Dermis blood vessel endothelial cell (primary cell): ENCODE data around the gene MCEMP1. TPM values are rescaled to one million over a fixed set of nuclear protein-coding genes. Genes with fewer than 3 reads are reported as not detected.

Experiments used
- DNase-seq: peaks from one replicate; pipeline ENCODE4 v3.0.0; 2010
- total RNA-seq: library from RNA; depleted of rRNA; stranded (reverse); fragments of >200 nt; gene quantifications from 2 replicates; pipeline ENCODE4 v1.2.3, GENCODE V29; 2014

MCEMP1 gene
- total RNA-seq, 1 donor from 2014 or later, result not detected

DNA sequence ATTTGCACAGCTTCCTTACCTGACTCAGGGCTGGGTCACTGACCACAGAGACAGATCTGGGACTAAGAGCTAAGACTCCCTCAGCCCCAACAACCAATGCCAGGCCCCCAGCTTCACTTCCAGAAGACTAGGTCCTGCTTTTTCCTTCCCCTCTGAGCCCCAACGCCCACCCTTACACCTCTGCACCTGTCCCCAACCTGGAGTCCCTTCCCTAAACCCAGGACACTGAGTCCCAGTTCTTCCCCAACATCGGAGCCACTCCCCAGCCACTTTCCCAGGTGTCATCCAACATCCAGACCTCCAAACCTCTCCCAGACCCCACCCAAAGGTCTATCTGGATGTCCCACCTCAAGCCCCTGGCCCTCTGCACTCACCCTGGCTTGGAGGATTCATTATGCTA lies 22.1 kb downstream of the MCEMP1 start:
- no peak for DNase-seq

DNA sequence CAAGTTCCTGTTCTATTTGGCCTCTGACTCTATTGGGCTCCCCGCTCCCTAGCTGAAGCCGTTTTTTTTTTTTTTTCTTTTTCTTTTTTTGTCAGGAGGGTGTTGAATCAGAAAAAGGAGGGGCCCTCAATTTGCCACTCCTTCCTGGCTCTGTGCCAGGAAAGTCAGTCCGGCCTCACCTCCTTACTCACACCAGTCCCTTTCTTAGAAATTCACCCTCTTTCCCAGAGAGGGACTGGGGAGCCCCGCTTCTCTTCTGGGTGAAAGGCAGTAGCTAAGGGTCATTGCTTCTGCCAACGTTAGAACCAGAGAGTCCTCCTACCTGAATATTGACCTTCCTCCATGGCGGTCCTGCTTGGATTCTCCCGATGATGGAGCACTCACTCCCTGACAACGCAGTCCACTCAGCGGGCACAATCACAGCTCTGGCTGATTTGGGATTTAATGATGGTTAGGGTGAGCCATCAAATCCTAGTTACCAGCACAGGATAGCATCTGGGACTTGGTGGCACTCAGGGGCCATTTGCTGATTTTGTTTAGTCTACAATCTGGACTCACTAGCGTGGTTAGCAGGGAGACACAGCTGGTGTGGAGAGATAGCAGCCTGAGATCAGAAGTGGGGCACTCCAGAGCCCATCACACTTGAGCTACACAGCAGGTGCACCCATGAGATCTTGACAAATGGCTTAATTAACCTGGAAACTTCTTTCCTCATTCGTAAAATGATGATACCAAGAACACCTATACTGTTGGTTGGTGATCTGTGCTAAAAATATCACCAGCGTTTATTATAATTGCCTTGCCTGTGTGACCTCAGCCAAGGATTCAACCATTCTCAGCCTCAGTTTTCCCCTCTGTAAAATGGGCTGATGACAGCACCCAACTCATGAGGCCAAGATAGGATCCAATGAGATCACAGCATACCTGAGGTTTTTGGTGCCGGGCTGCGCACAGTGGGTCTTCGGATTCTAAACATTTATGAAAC lies 22.8 kb downstream of the MCEMP1 start:
- DNase-seq, result no peak

DNA sequence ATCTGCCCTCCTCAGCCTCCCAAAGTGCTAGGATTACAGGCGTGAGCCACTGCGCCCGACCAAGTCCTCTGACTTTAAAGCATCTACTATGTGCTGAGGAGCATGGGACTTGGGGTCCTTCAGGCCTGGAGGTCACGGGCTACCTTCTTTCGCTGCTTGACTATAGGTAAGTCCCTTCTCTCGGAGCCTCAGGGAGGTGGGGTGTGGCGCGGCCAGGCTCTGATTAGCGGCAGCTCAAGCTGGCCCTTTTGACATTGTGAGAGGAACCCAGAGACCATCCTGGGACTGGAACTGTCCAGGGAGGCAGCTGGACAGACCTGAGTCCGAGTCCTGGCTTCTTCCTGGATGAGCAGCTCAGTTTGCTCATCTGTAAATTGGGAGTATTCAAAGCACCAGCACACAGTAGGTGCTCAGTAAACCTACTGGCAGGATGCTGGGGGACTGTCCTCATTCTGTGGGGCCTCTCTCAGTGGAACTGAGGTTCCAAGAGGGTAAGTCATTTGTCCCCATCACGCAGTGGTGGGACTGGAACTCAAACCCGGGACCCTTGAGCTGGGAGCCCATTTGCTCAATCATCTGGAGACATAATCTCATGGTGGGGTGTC lies 24.3 kb downstream of the MCEMP1 start:
- DNase-seq, result no peak

DNA sequence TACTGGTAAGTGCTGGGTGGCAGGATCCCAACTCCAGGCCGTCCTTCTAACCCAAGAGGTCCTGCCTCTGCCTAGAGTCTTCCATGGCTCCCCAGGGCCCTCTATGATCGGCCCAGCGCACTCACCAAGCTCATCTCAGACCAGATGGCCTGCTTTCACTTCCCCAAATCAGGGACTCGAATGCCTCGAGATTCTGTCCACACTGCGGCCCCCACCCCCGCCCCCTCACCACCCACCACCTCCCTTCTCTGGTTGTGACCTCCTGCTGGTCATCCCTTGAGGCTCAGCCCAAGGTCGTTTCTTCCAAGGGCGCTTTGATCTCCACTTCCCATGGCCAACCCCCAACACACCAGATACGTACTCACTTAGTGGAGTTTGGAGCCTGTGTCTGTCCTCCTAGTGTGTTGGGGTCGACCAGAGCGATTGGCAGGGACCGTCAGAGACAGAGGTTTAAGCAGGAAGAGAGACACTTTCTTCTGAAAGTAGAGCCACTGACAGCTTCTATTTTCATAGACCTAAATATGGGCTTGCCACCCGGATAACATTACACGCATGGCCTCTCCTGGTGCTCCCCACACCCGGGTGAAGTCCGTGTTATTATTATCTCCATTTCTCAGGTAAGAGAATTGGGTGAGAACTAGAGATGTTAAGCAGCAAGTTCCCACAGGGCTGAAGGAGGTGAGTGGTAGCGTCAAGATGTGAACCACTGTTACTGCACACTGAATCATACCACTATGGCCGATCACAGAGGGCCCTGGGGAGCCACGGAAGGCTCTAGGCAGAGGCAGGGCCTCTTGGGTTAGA lies 25.0 kb downstream of the MCEMP1 start, which contains the start of gene FCER2:
TSS of gene FCER2 (minus strand) at position 478 of the 804 bp plus-strand sequence. CDS start 2,371 bp downstream, outside the sequence.
- DNase-seq, result no peak

- DNase-seq, result no peak
Measured at GRCh38 chr19:7703332-7703731, 26.4 kb downstream of the MCEMP1 start.

- no peak for DNase-seq
Measured at GRCh38 chr19:7704280-7705060, 27.6 kb downstream of the MCEMP1 start.

DNA sequence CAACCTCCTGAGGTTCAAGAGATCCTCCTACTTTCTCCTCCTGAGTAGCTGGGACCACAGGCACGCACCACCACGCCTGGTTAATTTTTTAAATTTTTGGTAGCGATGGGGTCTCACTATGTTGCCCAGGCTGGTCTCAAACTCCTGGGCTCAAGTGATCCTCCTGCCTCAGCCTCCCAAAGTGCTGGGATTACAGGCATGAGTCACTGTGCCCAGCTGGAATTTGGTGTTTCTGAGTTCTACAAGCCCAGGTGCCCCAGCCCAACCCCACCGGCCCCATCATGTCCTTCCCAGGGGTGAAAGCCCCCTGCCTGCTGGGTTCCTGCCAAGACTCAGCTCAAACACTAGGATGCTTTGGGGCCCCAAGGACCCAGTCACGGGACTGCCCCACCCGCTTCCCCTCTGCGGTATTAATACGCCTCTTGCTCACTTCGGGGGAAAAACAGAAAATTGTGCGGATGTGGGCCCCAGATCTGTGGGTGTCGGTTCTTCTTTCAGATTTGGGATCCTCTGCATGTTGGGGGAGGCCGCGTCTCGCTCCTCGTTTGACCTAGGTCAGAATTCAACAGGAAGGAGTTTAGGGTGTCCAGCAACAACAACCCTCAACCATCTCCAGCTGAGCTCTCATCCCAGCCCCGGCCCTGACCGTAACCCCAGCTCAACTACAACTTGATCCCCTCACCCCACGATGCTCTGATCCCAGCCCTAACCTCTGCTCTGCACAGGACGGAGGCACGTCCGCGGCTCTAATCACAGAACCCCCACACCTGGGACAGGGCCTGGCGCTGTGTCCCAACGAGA lies 28.7 kb downstream of the MCEMP1 start:
- no peak for DNase-seq

GRCh38 chr19:7706188-7706954 lies 29.5 kb downstream of the MCEMP1 start:
- DNase-seq, result no peak

GRCh38 chr19:7706955-7707456 lies 30.1 kb downstream of the MCEMP1 start:
- no peak for DNase-seq

GRCh38 chr19:7709932-7710460 lies 33.1 kb downstream of the MCEMP1 start:
- DNase-seq, result no peak

DNA sequence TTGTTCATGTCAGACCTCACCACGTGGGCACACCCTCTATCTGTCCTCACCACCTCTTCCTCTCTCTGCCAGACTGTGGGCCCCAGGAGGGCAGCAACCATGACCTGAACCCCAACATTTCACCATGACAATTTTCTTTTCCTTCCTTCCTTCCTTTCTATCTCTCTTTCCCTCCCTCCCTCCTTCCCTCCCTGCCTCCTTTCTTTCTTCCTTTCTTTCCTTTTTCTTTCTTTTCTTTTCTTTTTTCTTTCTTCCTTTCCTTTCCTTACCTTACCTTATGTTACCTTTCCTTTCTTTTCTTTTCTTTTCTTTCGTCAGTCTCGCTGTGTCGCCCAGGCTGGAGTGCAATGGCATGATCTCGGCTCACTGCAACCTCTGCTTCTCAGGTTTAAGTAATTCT lies 33.7 kb downstream of the MCEMP1 start:
- no peak for DNase-seq

DNA sequence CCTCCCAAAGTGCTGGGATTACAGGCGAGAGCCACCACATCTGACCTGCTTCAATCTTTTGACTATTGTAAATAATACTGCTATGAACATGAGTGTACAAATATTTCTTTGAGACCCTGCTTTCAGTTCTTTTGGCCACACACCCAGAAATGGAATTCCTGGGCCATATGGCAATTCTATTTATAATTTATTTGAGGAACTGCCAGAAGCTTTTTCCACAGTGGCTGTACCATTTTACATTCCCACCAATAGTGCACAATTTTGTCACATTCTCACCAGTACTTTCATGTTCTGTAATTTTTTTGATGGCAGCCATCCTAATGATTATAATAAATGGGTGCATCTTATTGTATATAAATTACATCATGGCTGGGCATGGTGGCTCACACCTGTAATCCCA lies 38.8 kb downstream of the MCEMP1 start:
- DNase-seq, result no peak

GRCh38 chr19:7716762-7717161 lies 39.9 kb downstream of the MCEMP1 start:
- DNase-seq, result no peak

DNA sequence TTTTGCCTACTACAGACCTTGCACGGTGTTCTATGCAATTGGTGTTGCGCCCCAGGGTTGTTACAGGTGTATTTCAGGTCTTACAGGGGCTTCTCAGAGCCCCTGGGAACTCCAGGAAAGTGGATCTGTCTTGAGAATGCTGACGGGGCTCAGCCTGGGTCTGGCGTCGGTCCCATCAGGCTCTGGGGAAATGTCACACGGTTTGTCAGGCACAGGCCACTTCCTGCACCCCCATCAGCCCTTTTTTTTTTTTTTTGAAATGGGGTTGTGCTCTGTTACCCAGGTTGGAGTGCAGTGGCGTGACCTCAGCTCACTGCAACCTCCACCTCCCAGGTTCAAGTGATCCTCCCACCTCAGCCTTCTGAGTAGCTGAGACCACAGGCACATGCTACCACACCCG lies 41.8 kb downstream of the MCEMP1 start:
- DNase-seq, result no peak

GRCh38 chr19:7720351-7720750 lies 43.5 kb downstream of the MCEMP1 start:
- no peak for DNase-seq

GRCh38 chr19:7722231-7722651 lies 45.4 kb downstream of the MCEMP1 start:
- DNase-seq, result no peak

DNA sequence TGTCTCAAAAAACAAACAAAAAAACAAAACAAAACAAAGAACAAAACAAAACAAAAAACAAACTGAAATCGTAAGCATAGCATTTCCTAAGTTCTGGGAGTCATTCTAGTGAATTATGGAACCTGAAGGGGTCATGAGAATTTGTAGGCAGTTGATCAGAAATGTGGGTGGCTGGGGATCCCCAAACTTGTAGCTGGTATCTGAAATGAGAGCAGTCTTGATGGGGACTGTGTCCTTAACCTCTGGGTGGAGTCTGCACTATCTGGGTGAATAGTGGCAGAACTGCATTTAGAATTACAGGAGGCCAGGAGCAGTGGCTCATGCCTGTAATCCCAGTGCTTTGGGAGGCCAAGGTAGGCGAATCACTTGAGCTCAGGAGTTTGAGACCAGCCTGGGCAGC lies 48.9 kb downstream of the MCEMP1 start:
- no peak for DNase-seq

DNA sequence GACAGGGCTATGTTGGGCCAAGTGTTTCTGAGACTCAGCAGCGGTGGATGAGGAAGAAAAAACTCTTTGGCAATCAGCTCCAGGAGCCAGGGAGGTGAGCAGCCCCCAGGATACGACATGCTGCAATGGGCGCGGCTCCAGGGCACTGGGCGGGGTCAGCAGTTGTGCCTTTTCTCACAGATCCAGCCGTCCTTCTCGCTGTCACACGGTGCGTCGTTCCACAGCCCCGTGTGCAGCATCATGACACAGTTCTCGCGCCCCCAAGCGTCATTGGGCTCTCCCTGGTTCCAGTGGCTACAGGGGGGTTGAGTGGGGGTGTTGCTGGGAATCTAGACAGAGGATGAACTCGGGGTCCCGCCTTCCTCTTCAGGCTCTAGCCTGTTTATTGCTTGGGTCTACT lies 52.3 kb downstream of the MCEMP1 start:
- DNase-seq, result no peak
